Stimulated activated CD4-positive, alpha-beta T cell treated with anti-CD3 and anti-CD28 coated beads, TNF-alpha, amount 100 ng/mL, for 48 hours (primary cell): Measurements from ENCODE around the gene ZNF839.
"Not testable (repeated sequence)": the region's sequence is repeated elsewhere in the genome, so short reads cannot be mapped to it uniquely, and the experiment has no call there.

Experiments
- DNase-seq, 3 donors: peaks; one replicate each; pipeline ENCODE4 v3.0.0-alpha.2; 2020; ENCODE audit warnings: low read depth in 3 of 3

Gene ZNF839

DNA sequence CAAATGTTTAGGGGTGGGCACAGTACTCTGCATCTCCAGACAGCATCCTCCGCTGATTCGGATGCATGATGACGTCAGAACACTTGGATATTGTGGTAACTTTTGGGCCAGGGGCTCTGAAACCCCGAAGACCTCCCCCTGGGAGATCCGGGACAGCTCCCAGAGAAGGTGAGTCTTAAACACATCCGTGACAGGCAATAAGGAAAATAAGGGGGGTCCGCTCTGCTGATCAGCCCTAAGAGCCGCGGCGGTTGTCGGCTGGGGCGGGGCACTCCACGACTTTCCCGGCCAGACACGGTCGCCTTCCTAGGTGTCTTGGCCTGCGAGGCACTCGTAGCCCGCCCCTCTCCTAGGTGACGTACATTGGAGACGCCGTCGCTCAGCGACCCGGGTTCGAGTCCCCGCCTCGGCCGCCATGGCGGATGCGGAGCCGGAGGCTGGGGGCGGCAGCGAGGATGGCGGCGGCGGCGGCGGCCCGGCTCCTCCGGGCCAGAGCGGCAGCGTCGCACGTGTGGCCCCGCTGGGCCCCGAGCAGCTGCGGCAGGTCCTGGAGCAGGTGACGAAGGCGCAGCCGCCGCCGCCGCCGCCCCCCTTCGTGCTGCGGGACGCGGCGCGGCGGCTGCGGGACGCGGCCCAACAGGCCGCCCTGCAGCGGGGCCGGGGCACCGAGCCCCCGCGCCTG, at the start of gene ZNF839:
Gene ZNF839 (plus strand): TSS at position 396 of the 682 bp plus-strand sequence. CDS start 20 bp downstream, at position 416.
- peak; percentile 89 to 95 (median 91) for DNase-seq

DNA sequence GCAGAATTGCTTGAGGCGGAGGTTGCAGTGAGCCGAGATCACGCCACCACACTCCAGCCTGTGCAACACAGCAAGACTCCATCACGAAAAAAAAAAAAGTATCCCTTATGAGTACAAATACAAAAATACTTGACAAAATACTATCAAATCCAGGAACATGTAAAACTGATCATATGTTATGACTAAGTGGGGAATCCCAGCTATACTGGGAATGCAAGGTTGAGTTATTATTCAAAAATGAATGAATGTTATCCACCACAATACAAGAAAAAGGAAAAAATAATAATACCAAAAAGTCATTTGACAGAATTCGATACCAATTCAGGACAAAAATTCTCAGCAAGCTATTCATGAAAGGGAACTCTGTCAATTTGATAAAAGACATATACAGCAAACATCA, 47.2 kb upstream of the ZNF839 start:
- no peak for DNase-seq

DNA sequence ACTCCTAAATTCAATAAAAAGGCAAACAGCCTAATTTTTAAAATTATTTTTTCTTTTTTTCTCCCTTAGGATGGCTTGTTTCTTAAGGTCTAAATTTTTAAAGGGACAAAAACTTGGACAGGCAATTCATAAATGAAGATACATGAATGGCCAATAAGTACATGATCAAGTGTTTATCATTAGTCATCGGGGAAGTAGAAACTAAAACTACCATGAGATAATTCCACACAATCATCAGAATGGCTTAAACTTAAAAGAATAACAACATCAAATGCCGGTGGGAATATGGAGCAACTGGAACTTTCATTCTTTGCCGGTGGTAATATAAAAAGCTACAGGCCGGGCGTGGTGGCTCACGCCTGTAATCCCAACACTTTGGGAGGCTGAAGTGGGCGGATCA, 43.7 kb upstream of the ZNF839 start:
- DNase-seq: no peak

DNA sequence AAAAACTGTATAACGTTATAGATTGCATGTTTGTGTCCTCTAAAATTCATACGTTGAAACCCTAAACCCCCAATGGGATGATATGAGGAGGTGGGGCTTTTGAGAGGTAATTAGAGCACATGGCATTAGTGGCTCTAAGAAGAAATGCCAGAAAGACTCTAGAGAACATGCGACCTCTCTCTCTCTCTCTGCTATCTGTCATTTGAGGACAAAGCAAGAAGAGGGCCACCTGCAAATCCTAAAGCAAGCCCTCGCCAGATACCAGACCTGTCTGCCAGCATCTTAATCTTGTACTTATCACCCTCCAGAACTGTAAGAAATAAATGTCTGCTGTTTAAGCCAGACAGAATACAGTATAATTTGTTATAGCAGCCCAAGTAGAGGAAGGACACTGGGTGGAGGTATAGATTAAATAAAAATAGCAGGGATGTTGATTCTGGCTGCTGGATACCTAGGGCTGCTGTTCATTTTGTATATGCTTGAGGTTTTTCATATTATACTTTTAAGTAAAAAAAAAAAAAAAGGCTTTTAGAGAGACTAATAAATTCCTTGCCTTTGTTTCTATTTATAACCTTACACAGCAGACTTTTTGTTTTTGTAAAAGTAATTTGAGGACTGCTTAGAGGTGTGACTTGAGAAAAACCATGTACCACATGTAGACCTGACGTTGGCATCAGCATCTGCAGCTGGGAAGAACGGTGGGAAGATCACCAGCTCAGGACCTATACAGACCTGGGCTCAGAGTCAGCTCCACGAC, 41.5 kb upstream of the ZNF839 start:
- DNase-seq: no peak

DNA sequence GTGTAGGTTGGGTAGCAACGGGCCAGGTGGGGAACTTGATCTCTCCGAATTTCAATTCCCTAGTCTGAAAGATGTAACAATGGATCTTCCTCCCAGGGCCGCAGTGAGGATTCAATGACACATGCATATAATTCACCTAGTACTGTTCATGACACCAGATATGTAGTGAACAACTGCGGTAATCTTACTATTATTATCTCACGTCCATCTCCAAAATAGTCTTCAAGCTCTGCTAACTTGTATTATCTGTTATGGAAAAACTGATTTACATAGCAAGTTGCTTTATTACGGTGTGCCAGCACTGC, 41.0 kb upstream of the ZNF839 start:
- no peak for DNase-seq

DNA sequence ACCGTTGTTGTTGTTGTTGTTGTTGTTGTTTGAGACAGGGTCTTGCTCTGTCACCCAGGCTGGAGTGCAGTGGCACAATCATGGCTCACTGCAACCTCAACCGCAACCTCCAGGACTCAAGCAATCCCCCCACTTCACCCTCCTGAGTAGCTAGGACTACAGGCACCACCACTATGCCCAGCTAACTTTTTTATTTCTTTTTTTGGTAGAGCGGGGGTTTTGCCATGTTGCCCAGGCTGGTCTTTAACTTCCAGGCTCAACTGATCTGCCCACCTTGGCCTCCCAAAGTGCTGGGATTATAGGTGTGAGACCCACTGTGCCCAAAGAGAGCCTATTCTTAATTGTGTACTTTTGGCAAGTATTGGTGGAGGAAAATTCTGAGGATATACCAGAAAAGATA, 40.3 kb upstream of the ZNF839 start:
- no peak for DNase-seq

DNA sequence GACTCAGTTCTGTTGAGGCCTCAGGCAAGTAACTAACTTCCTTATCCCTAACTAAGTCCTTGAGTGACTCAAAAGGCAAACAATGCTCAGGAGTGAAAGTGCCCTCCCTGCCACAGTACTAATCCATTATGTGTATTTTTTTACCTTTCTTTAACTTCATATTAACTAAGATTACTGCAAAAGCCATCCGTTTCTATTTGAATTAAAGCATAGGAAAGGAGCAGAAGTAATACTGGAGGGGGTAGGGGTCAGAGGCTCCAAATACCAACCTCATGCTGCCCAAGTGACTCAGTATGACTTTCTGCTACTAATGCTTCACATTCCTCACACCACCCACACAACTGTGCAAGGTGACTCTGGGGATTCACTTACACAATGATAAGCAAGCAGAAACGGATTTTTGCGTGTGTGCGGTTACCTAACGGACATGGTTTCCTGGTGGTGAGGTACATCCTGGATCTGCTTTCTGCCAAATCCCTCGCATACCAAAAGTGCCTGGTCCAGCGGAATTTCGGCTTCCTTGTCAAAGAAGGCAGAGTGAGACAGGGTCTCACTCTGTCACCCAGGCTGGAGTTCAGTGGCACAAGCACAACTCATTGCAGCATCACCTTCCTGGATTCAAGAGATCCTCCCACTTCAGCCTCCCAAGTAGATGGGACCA, 39.7 kb upstream of the ZNF839 start:
- DNase-seq: peak in 2 of 3 donors; percentile 10 to 15

DNA sequence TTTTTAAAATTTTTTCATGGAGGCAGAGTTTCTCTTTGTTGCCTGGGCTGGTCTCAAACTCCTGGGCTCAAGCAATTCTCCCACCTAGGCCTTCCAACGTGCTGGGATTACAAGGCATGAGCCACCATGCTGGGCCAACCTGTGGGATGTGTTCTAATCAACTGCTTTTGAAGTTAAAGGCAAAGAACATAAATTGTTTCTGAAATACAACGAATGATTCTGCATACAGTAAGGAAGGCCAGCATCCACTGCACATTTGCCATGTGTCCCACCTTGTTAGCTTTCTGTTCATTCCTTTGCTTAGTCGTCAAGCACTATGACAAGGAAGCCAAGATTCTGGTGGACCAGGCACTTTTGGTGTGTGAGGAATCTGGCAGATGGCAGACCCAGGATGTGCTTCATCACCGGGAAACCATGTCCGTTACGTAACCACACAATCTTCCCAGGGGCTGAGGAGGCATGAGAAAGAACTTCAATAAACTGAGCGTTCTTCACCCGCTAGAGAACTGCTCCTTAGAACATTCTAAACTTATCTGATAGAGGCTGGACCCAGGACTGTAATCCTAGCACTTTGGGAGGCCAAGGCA, 39.1 kb upstream of the ZNF839 start:
- DNase-seq: no peak

DNA sequence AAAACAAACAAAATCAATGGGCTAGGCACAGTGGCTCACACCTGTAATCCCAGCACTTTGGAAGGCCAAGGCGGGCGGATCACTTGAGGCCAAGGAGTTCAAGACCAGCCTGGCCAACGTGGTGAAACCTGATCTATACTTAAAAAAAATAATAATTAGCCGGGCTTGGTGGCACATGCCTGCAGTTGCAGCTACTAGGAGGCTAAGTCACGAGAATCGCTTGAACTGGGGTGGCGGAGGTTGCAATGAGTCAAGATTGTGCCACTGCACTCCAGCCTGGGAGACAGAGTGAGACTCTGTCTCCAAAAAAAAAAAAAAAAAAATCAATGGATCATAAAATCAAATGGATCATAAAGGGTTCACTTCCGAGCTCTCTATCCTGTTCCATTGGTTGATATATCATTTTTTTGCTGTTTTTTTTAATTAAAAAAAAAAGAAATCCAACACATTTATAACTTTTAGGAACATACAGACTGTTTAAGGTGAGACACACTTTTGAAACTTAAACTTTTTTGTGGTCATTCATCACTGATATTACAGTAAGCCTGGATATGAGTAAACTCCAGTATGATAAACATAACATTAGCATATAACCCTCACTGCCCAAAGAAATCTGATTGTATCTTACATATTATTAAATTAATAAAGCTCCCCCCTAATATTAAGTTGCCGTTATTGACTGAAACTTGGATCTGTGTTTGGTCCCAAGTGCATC, 36.6 kb upstream of the ZNF839 start:
- no peak for DNase-seq

DNA sequence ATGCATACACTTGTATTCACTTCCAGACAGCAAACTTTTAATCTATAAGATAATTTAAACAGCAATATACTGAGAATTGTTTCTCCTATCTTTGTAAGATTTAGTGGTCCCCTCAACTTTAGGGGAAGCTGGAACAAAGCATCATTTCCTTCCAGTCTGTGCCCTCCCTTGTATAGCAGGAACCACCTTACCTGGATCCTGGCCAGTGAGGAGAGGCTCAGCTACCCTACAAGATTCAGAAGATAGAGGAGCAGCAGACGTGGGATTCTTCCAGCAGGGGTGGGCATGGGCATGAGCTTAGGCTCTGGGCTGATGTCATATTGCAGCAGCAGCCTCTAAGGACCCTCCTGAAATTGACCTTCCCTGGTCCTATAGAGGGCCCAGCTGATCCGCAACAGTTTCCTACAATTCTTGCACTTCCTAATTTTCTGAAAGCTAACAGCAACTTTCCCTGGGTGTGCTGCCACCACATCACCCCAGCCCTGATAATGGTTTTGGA, 35.9 kb upstream of the ZNF839 start:
- no peak for DNase-seq

DNA sequence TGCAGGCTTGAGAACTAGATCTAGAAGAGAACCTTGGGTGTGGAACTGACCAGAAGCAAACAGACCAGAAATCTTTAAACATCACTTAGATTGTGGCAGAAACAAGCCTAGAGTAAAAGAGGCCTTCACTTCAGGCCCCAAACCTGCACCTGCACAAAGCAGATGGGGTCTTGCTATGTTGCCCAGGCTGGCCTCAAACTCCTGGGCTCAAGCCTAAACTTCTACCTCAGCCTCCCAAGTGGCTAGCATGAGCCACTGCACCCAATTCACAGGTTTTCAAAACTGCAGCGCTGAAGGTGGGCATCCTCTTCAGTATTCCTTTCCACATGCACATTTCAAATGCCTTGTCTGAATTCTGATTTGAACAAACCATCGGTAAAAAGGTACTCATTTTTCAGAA, 34.4 kb upstream of the ZNF839 start:
- no peak for DNase-seq

DNA sequence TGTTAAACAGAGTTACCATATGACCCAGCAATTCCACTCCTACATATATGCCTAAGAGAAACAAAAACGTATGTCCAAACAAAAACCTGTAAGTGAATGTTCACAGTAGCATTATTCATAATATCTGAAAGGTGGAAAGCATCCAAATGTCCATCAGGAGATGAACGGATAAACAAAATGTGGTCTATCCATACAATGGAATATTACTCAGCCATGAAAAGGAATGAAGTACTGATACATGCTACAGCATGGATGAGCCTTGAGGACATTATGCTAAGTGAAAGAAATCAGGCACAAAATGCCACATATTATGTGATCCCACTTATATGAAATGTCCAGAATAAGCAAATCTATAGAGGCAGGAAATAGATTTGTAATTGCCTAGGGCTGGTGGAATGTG, 31.4 kb upstream of the ZNF839 start:
- DNase-seq: no peak

DNA sequence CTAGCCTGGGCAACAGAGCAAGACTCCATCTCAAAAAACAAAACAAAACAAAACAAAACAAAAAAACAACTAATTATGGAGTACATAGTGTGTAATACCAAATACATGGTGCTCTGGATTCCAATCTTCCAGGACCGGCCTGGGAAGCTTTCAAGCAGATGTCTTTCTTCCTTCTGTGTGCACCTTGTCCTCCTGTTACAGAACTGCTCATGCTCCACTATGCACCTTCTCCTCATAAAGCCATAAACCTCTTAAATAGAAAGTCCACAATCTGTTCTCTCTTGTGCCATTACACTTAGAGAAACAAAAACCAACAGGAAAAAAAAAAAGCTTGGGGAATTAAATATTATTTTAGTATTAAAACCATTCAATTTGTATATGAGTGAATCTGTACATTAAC, 27.1 kb upstream of the ZNF839 start:
- DNase-seq: no peak

DNA sequence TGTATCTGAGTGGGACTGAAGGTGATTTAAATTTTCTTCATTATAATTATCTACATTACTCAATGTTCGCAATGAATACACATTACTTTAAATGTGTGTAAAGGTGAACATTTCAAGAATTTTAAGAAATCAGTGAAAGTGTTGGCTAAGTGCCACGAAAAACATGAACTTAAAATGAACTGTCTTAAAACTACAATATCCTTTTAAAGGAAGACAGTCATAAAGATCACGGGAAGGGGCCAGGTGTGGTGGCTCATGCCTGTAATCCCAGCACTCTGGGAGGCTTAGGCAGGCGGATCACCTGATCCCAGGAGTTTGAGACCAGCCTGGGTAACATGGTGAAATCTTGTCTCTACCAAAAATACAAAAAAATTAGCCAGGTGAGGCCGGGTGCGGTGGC, 25.8 kb upstream of the ZNF839 start:
- DNase-seq: no peak

DNA sequence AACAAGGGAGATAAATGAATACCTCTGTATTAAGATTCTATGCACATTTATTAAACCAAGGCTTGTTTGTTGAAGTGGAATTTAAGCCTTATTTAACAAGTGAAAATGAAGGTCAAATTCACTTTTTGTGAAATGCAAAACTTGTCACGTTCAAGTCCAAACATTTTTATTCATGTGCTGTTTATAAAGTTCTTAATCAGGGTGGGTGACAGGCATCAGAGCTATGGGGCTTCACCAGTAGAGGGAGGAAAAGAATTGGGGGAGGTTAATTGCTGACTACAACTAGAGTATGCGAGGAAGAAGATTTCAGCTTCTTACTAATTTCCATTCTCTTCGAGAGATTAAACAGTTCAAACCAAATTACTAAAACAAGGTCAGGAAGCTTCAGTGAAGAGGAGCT, 24.3 kb upstream of the ZNF839 start:
- no peak for DNase-seq

DNA sequence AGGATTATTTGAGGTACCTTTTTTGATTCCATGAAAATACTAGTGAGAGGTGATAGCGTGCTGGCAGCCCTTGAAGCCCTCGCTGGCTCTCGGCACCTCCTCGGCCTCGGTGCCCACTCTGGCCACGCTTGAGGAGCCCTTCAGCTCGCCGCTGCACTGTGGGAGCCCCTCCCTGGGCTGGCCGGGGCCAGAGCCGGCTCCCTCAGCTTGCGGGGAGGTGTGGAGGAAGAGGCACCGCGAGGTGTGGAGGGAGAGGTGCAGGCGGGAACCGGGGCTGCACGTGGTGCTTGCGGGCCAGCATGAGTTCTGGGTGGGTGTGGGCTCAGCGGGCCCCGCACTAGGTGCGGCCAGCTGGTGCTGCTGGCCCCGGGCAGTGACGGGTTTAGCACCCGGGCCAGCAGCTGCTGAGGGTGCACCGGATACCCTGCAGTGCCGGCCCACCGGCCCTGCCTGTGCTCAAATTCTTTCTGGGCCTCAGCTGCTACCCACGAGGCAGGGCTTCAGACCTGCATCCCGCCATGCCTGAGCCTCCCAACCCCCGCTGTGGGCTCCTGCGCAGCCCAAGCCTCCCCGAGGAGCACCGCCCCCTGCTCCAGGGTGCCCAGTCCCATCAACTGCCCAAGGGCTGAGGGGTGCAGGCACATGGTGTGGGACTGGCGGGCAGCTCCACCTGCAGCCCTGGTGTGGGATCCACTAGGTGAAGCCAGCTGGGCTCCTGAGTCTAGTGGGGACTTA, 21.9 kb upstream of the ZNF839 start:
- DNase-seq: no peak

DNA sequence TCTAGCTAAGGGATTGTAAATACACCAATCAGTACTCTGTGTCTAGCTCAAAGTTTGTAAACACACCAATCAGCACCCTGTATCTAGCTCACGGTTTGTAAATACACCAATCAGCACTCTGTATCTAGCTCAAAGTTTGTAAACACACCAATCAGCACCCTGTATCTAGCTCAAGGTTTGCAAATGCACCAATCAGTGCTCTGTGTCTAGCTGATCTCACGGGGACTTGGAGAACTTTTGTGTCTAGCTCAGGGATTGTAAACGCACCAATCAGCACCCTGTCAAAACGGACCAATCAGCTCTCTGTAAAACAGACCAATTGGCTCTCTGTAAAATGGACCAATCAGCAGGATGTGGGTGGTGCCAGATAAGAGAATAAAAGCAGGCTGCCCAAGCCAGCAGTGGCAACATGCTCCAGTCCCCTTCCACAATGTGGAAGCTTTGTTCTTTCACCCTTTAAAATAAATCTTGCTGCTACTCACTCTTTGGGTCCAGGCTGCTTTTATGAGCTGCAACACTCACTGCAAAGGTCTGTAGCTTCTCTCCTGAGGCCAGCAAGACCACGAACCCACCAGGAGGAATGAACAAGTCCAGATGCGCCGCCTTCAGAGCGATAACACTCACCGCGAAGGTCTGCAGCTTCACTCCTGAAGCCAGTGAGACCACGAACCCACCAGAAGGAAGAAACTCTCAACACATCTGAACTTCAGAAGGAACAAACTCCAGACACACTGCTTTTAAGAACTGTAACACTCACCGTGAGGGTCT, 21.1 kb upstream of the ZNF839 start:
- not testable (repeated sequence) for DNase-seq

DNA sequence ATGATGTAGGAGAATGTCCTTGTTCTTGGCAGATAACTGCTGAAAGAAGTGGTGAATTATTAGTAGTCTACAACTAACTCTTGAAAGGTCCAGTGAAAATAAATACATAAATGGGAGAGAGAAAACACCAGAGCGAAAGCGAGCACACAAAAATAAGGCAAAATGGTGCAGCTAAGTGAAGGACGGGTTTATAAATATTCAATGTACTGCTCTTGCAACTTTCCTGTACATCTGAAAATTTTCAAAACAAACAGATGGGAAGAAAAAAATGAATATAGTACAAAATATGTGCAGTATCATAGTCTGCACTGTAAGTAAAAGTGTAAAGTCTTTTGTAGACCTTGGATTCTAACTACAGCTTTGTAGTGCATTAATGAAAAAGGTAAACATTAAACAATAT, 15.9 kb upstream of the ZNF839 start:
- no peak for DNase-seq

DNA sequence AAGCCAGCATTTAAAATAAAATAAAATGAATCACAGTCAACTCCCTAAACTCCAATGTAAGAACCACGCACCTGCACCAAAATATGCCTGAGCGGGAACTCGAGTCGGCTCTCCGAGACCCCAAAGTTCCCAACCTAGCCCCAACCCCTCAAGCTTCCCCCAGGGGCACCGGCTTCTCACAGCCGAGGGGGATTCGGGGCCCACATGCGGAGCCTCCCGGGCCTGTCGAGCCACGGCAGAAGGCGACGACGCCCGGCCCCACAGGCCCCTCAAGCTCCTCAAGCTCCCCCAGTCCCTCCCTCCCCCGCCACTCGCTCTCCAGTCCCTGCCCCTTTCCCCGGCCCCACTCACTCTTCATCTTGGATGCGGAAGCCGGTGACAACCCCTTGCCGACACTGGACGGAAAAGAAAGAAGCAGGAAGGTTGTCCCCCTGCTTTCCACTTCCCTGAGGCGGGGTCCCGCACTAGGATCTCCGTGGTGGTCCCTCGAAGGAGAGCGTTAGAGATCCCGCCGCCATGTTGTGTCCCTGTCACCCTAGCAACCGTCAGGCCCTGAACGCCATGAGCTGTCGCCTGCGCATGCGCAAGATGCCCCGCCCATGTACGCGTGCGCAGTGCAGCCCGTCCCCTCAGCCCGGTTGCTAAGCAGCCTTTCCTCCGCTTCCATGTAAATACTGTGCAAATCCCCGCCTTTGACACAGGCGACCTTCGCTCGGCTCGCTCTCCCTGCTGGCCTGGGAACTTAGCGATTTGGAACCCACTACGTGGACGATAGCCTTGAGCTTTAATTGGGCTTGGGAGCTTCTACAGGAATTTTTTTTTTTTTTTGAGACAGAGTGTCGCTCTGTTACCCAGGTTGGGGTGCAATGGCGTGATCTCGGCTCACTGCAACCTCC, 14.7 kb upstream of the ZNF839 start, which contains the start of gene MOK:
Gene MOK (minus strand): TSS at position 554 of the 896 bp plus-strand sequence. CDS start 196 bp downstream, at position 358.
- peak; percentile 93 to 94 (median 93) for DNase-seq
